GM18867 (cell line): ENCODE data around the gene DPCD.

Source experiments
- ATAC-seq: cut with Tn5 transposase; IDR thresholded peaks from one replicate; pipeline ENCODE4 v1.9.1; 2021; ENCODE audit warnings: mild to moderate bottlenecking, moderate library complexity; ENCODE audit not compliant: unreplicated experiment

Gene DPCD

GRCh38 chr10:101653536-101653935, 65.4 kb downstream of the DPCD start:
- no peak for ATAC-seq

- no peak for ATAC-seq
Observed at GRCh38 chr10:101655570-101655969, 67.4 kb downstream of the DPCD start.

- ATAC-seq: no peak
Observed at GRCh38 chr10:101656890-101657289, 68.8 kb downstream of the DPCD start.

- no peak for ATAC-seq
Observed at GRCh38 chr10:101658975-101659374, 70.9 kb downstream of the DPCD start.
